AML-193 (cell line): Measurements from ENCODE around the gene ACBD4.
"Not testable (repeated sequence)": the region's sequence is repeated elsewhere in the genome, so short reads cannot be mapped to it uniquely, and the experiment has no call there.

ENCODE experiments used
- DNase-seq, 2 experiments: peaks; one replicate each; lab custom pipeline; 2025; lab: John Stamatoyannopoulos, UW

Gene ACBD4

GRCh38 chr17:45119964-45120363 is 15.5 kb upstream of the ACBD4 start:
- no peak for DNase-seq

- DNase-seq, result no peak
Measured at GRCh38 chr17:45120558-45120957, 14.9 kb upstream of the ACBD4 start.

- DNase-seq, result no peak
Measured at GRCh38 chr17:45121055-45121454, 14.4 kb upstream of the ACBD4 start.

- DNase-seq, result no peak
Measured at GRCh38 chr17:45123076-45123770, 12.3 kb upstream of the ACBD4 start.

GRCh38 chr17:45123930-45124796 is 11.3 kb upstream of the ACBD4 start:
- DNase-seq, result peak; percentile 71 to 78

- not testable (repeated sequence) for DNase-seq
Measured at GRCh38 chr17:45124797-45125122, 10.7 kb upstream of the ACBD4 start.

GRCh38 chr17:45125509-45125908 is 10.0 kb upstream of the ACBD4 start:
- peak in 1 of 2 experiments; percentile 15 for DNase-seq

GRCh38 chr17:45127207-45127547 is 8.3 kb upstream of the ACBD4 start:
- no peak for DNase-seq

- no peak for DNase-seq
Measured at GRCh38 chr17:45127548-45128300, 7.8 kb upstream of the ACBD4 start.

- no peak for DNase-seq
Measured at GRCh38 chr17:45128331-45128730, 7.2 kb upstream of the ACBD4 start.

GRCh38 chr17:45128989-45129388 is 6.5 kb upstream of the ACBD4 start:
- DNase-seq, result no peak

GRCh38 chr17:45129426-45129939 is 6.0 kb upstream of the ACBD4 start:
- no peak for DNase-seq

GRCh38 chr17:45129940-45130680 is 5.4 kb upstream of the ACBD4 start:
- DNase-seq, result no peak

GRCh38 chr17:45130681-45131615 is 4.5 kb upstream of the ACBD4 start:
- no peak for DNase-seq

GRCh38 chr17:45131616-45132319 is 3.7 kb upstream of the ACBD4 start:
- DNase-seq, result peak in 1 of 2 experiments; percentile 17

GRCh38 chr17:45132320-45132571 is 3.2 kb upstream of the ACBD4 start, which contains the start of gene PLCD3:
PLCD3 (minus strand) TSS chr17:45132515; CDS start chr17:45132410, 105 bp downstream.
- DNase-seq, result no peak

- peak; percentile 63 to 65 for DNase-seq
Measured at GRCh38 chr17:45132572-45133463, 2.7 kb upstream of the ACBD4 start.

- DNase-seq, result no peak
Measured at GRCh38 chr17:45135978-45136791, 698 bp downstream of the ACBD4 start.
